GM18508 (cell line): Measurements from ENCODE around the gene ATP9B.

Source experiments
- ATAC-seq: cut with Tn5 transposase; IDR thresholded peaks from one replicate; pipeline ENCODE4 v1.9.1; 2021; ENCODE audit warnings: moderate number of reproducible peaks; ENCODE audit not compliant: insufficient read depth, unreplicated experiment

ATP9B gene

GRCh38 chr18:79195716-79196683, 126.8 kb downstream of the ATP9B start:
- no peak for ATAC-seq

- ATAC-seq = no peak
Measured at GRCh38 chr18:79197531-79197930, 128.3 kb downstream of the ATP9B start.

- no peak for ATAC-seq
Measured at GRCh38 chr18:79199691-79200374, 130.6 kb downstream of the ATP9B start.

GRCh38 chr18:79200546-79201268, 131.5 kb downstream of the ATP9B start:
- ATAC-seq = no peak

DNA sequence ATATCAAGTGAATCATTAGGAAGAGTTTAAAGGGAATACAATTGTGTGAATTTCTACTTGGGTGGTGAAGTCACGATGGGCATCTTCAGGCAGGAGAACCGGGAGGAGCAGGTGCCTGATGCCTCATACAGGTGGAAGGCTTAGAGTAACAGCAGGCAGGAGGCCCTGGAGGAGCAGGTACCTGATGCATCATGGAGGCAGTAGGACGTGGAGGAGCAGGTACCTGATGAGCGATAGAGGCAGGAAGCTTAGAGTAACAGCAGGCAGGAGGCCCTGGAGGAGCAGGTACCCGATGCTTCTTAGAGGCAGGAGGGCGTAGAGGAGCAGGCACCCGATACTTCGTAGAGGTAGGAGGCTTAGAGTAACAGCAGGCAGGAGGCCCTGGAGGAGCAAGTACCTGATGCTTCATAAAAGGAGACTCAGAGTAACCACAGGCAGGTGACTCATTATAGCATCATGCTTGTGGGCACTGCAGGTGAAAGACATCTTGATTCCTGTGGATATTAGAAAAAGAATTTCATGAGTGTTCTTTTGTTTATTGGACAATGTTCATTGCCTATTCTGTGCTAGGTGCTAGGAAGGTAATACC, 133.9 kb downstream of the ATP9B start:
- no peak for ATAC-seq

DNA sequence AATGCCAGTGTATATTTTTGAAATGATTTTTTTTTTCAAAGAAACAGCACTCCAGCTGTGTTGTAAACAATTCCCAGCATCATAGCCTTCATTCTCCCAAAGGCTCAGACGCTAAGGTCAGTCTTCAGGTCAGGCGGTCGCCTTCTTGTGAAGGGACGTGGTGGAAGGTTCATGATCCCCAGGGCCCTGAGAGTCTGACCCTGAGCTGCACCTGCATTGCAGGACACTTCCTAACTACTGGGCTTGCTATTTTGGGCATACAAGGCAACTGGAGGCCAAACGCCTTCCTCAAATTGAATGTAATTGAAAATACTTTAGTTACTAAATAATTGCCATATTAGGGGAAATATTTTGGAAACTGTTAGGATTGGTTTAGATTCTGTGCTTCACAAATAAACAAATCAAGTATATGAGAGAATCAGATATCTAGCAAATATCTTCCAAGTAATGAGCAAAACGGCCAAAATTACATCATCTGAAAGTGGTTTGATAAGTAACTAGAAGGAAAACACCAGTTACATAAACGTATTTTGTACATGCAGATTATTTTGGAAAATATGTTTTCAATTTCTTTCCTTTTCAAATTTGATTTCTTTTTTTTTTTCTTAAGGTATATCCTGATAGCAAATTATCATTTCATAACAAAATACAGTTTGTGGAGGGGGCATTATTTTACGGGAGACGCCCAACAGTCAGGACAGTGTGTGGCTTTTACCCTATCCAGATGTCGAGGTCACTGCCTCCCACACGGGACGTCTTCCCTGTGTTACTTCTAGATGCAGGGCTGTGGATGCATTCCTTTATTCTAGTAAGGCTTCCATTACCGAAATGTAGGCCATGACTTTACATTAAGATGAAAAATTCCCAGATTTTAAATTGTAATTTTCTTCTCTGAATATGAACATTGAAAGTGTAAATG, 136.0 kb downstream of the ATP9B start:
- ATAC-seq = no peak

- ATAC-seq = no peak
Measured at GRCh38 chr18:79206444-79206843, 137.2 kb downstream of the ATP9B start.

GRCh38 chr18:79208906-79209305, 139.7 kb downstream of the ATP9B start:
- ATAC-seq = no peak

DNA sequence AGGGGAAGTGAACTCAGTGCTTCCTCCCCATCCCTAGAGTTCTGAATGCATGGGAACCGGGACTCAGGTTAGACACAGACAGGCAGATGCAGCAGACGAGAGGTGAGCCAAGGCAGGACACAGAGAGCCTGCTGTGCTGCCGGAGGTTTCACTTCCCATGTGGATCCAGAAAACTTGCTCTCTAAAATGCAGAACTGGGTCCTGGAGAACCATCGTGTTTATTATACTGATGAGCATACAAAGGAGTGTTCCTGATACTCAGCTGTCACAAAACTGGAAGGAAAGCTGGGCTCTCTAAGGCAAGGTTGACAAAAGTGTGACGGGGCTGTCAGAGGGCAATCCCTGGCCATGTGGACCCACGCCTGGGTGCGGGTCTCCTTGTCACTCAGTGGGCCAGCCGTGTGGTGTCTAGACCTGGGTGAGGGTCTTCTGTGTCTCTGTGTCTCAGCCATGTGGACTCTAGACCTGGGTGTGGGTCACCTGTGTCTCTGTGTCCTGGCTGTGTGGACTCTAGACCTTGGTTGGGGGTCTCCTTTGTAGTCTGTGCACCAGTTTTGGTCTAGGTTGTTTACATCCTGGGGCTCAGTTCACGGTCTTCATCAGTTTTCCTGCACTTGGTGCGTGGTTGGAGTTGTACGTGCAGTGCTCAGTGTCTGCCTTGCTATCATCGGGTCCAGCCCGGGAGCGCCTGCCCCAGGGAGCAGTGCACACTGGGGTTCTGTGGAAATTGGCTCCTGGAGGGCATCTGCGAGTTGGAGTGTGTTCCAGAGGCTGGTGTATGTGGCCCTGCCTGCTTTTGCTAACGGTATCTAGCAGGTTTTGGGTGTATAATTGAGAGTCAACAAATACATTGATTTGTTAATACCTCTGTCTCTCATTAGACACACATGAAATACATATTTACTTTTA, 141.1 kb downstream of the ATP9B start:
- no peak for ATAC-seq

DNA sequence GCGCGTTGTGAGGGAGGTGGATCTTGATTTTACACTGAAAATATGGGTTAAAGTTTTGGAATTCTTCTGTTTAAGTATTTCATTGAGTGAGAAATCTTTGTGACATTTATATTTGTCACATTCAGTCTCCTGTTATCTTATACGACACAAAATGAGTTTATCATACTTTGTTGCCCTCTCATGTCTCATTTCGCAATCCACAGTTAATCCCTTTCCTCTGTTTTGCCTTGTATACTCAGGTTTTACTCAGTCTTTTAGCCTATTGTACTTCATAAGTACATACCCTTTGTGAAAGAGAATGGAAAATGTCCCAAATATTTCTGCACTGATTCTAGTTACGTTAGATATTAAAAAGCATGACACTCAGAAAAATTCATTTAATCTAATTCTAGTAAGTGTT, 142.7 kb downstream of the ATP9B start:
- no peak for ATAC-seq

GRCh38 chr18:79214056-79214455, 144.9 kb downstream of the ATP9B start:
- ATAC-seq = no peak

- no peak for ATAC-seq
Measured at GRCh38 chr18:79216176-79216575, 147.0 kb downstream of the ATP9B start.

GRCh38 chr18:79217979-79218604, 148.9 kb downstream of the ATP9B start:
- ATAC-seq = no peak

- ATAC-seq = no peak
Measured at GRCh38 chr18:79218605-79219190, 149.5 kb downstream of the ATP9B start.

DNA sequence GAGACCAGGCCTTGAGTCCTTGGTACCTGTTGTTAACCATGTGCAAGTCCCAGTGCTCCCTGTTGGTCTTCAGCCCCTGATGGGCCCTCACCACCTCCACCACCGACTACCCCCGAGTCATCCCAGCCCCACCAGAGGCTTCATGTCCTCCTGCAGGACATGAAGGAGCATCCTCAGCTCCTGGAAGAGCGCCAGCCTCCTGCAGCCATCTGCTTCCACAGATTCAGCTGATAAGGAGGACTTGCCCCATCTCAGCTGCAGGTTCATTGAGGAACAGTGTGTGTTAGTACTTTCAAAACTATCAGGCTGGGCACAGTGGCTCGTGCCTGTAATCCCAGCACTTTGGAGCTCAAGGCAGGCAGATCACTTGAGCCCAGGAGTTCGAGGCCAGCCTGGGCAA, 151.9 kb downstream of the ATP9B start:
- ATAC-seq = no peak

DNA sequence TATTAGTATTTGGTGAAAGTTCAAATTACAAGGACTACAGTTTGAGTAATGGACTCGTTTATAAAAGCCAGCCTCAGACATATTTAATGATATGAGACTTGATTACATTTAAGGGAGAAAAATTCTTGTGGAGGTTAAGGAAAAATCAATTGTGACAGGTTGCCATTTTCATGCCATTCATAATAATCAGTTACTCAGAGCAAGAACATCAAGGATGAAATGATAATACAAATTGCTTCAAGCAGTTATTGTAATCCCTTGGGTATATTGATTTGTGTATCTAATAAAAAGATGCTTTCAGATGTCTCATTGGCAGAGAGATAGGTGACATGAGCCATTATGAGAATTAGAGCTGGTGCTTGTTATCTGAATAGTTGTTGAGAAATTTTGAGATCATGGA, 153.6 kb downstream of the ATP9B start:
- ATAC-seq = no peak

DNA sequence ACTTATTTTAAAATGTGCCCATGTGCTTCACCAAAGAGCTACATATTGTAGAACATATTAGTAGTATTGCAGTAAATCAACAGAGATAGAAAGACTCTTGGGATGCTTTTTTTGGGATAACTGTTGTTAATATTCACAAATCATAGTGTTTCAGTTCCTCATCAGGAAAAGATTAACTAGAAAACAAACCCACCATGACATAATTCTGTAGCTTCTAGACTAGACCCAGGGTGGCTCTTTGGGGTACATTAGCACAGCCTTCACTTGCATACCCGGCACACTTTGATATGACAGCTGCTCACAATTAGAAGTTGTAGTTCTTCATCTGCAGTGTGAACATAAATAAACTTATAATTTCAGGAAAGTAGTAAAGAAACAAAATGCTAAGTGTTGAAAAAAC, 154.2 kb downstream of the ATP9B start:
- no peak for ATAC-seq

GRCh38 chr18:79224381-79224780, 155.2 kb downstream of the ATP9B start:
- no peak for ATAC-seq
